Renal cortical epithelial cell (primary cell): ENCODE measurements around the gene UVSSA. TPM values are rescaled to one million over a fixed set of nuclear protein-coding genes. Genes with fewer than 3 reads are reported as not detected.

Source experiments
- DNase-seq: peaks from one replicate; pipeline ENCODE4 v3.0.0-alpha.2; 2011; ENCODE audit warnings: low read depth
- total RNA-seq: library from RNA; depleted of rRNA; stranded (reverse); fragments of >200 nt; gene quantifications from 2 replicates; pipeline ENCODE4 v1.2.3, GENCODE V29; 2014

Gene UVSSA
- total RNA-seq, 1 donor from 2014 or later = 10.9 TPM

DNA sequence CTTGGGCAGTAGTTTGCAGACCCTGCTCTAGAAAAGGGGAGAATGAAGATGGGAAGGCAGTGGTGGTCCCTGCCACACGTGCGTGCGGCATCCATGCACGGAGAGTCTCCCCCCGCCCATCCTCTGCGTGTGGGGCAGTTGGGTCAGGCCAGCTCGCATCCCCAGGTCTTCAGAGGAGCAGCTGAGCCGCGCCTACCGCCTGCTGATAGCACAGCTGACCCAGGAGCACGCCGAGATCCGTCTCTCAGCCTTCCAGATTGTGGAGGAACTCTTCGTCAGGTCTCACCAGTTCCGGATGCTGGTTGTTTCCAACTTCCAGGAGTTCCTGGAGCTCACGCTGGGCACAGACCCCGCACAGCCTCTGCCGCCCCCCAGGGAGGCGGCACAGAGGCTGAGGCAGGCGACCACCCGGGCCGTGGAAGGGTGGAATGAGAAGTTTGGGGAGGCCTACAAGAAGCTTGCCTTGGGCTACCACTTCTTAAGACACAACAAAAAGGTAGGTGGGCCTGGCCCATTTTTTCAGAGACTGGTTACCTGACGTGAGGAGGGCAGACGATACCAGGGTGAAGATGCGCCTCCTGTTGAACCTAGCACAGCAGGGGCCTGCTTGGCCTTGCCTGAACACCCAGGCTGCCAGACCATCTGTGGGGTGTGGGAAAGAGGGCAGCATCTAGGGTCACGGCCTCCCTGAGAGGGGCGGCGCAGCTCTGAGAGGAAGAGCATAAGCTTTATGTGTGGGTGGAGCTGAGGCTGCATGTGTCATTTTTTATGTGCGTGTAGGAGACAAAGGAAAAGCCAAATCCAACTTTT is 2.6 kb downstream of the UVSSA start:
- DNase-seq = no peak

DNA sequence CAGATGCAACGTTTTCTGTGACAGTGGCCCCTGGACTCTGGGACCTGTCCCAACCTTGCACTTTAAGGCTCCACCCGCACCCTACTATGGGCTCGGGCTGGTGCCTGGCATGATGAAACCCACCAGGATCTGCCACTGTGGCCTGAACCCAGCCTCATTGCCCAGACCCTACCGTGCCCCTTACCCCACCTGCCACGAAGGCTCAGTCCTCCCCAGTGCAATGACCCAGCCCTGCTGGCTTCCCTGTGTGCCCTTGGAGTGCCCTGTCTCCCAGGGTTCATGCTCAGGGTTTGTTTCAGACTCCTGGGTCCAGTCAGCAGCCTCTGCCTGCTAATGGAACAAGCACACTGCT is 3.1 kb downstream of the UVSSA start:
- DNase-seq = no peak

DNA sequence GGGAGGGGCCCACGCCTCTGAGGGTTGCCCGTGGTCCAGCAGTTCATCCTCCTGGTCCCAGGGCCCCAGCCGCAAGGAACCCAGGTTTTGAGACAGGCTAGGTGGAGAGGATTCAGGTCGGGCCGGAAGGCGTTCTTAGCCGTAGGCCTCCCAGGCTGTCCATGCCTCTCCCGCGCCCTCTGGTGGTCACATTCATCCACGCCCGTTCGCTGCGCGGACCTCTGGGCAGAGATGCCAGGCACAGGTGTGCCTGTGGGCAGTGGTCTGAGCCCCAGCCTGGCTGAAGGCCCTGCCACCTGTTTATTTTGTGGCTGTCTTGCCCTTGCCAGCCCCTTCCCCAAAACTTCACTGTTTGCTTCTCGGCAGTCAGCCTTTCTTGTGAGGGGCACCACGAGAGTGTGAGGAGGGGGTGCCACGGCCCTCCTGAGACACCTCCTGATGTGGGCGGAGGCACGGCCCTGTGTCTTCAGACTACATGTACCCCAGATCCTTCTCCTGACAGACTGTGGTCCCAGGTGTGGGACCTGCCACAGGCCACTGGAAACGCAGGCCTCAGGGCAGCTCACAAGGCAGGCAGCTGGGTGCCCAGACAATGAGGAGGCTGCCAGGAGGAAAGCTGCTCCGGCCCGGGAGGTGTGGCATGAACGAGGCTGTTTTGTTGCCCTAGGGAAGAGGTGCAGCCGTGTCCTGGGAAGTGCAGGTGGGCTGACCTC is 5.0 kb downstream of the UVSSA start:
- peak; percentile 51 for DNase-seq

DNA sequence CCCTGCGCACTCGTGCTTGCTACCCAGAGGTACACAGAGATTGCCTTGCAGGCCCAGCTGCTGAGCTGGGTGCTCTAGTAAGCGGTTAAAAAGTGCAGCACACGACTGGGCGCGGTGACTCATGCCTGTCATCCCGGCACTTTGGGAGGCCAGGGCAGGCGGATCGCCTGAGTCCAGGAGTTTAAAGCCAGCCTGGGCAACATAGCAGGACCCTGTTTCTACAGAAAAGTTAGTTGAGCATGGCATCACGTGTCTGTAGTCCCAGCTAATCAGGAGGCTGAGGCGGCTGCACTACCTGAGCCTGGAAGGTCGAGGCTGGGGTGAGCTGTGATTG is 5.5 kb downstream of the UVSSA start:
- DNase-seq = no peak

DNA sequence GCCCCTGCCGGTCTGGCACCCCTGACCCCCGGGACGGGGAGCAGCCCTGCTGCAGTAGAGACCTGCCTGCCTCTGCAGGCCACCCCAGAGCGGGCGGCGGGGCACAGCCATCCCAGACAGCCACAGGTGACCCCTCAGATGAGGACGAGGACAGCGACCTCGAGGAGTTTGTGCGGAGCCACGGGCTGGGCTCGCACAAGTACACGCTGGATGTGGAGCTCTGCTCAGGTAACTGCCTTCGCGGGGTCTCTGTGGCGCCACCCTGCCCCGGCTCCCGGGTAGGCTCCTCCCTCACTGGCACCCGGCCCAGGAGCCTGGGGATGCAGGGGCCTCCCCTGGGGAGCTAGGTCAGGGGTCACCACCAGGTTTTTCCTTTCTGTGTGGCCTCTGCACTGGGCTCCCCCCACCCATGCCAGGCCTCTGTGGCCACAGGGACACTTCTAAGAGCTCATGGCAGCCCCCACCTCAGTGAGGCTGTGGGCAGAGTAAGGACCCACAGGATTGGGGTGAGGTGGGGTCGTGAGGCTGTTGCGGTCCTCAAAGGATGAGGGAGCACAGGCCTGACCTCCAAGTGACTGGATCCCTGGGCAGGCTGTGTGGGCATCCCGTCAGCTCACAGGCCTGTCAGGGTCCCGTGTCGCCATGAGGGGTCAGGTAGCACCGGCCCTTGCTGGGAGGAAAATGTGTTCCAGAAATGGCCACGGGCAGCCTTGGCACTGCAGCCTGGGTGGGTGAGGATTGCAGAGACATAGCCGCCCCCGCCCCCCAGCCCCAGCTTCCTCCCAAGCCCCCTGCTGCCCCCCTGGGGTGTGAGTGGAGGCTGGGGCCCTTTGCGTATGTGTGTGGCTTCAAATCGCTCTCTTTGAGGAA is 6.4 kb downstream of the UVSSA start:
- DNase-seq = no peak

DNA sequence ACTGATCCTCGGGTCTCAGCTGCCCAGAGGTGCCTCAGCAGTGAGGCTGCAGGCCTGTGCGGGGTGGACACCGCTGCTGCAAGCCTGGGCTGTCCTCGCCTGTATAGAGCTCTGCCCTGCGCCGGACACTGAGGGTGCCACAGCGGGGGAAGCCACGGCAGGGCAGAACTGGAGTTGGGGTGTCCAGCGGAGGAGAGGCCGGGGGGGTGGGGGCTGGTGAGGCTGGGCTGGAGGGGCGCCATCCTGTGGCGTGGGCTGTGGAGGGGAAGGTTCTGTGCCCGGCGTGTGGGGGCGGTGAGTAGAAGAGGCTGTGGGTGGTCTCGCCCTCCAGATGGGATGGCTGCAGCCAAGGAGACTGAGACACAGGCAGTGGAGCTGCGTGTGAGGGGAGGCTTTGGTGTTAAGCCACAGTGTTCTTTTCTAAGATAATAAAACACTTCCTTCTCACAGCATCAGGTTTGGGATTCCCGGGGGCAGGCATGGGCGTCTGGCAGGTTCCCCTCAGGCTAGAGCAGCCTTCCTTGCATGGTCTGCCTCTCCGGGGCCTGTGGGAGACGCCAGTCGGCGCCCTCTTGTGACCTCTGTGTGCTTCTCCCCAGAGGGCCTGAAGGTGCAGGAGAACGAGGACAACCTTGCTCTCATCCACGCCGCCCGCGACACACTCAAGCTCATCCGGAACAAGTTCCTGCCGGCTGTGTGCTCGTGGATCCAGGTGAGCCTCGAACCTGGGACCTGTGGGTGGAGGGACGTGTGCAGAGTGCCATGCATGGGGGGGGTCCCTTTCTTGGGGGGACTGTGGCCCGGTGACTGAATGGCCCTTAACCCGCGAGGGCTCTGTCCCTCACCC is 7.4 kb downstream of the UVSSA start:
- DNase-seq = no peak

DNA sequence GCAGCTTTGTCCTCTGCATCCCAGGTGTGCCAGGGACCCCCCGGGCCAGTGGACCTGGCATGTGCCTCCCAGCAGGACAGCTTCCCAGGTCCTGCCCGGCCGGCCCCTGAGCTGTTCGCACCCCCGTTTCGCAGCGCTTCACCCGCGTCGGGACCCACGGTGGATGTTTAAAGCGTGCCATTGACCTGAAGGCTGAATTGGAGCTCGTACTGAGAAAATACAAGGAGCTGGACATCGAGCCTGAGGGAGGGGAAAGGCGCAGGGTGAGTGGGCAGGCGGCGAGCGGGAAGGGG is 7.9 kb downstream of the UVSSA start:
- no peak for DNase-seq

DNA sequence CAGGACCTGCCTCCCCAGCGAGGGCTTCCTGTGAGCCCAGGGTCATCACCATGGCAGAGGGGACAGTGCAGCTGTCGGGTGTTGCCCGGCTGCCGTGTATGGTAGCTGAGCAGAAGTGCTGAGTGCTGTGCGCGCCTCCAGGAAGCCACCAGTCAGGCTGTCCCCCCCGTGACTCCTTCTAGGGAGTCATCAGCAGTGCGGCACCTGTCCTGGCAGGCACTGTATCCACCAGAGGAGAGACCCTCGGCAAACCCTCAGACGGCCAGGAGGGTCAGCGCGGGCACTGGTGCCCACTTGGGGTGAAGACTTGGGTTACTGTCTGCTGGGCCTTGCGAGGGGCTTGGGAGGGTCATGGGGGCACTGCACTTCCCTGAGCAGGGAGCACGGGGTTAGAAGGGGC is 8.4 kb downstream of the UVSSA start:
- DNase-seq = no peak

DNA sequence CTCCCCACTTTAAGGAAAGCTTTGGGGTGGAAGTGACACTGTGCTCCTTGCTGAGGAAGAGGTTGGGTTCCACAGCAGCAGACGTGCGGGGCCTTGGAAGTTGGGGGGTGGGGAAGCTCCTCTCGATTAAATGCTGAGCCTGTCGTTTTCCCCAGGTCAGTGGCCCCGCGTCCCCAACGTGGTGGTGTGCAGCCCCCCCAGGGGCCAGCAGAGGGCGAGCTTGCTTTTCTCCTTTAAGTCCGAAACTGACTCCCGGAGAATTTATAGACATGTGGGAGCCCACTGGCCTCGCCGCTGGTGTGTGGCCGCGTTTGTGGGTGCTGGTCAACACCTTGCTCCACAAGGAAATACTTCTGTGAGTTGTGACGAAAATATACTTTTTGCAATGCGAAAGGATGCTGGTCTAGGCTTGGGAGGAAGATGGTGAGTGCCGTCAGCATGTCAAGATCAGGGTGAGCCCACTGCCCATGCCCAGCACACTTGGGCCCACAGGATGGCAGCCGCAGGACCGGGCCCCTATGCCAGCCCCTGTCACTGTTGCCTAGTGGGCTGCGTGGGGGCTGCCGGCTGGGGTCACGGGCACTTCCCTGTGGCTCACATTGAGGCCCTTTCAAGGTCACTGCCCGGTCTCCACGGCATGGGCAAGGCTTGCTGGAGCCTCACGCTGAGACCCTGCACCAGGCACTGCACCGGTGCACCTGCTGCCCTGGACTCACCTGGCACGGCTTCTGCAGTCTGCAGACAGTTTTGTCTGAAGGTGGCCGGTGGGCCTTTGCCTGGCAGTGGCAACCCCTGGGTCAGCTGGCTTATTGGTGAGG is 9.4 kb downstream of the UVSSA start:
- peak; percentile 16 for DNase-seq

DNA sequence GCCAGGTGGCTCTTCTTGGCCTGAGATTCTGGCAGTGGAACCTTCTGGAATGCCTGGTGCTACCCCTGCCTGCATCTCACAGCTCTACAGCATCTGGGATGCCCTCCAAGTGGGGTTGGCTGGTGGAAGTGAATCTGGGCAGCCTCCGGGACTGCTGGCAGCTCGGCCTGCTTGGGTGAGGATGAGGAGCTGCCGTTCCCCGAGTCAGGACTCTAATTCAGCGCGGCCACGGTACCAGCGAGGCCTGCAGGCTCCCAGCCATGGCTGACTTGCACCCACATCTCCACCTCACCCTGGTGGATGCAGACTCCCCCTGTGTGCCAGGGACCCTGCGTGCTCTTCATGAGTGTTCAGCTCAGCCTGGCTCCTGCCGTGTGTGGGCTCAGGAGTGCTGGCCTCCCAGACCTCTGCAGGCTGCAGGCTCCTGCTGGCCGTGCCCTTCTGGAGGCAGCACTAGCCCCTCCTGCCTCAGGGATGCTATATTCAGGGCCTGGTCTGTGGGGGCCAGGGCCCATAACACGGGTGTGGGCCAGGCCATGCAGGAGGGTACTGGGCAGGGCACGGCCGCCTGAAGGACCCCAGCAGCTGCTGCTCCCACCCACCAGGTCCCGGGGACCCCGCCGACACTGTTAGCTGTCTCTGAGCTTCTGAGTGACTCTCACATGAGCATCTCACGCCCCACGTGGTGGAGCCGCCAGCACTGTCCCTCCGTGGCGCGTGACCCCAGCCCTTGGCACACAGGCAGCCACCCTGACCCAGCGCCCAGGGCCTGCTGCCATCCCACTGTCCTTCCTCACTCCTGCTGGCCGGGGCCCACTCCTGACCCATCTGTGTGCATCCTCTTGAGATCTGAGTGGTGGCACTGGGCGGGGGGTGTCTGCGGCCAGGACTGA is 10.6 kb downstream of the UVSSA start:
- DNase-seq = no peak

DNA sequence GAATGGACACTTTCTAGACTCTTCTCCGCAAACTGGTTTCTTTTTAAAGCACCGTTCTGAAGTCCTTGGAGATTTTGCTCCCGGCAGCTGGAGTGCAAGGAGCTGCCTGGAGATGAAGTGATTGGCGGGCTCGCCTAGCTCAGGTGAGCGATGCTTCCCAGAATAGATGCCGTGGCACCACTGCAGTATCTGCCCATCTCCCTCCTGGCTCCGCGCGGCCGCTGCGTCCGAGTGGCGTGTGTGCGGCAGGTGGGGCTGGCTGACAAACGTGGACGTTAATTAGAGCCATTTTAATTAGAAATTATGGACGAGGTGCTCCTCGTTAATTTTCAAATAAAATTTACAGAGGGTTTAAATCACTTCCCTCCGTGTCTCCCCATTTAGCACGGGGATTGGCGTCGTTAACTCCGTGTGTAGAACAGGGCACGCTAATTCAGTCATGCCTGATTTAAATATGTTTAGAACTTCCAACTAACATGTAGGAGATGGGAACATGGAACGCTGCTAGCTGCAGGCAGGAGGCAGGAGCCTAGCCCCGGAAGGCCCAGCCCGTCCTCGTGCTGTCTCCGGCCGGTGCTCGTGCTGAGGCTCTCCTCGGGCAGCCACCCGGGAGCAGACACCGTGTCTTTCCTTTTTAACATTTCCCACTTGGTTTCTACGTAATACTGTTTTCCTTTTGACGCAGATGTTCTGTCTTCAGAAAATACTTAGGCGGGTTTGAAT is 11.6 kb downstream of the UVSSA start:
- no peak for DNase-seq

DNA sequence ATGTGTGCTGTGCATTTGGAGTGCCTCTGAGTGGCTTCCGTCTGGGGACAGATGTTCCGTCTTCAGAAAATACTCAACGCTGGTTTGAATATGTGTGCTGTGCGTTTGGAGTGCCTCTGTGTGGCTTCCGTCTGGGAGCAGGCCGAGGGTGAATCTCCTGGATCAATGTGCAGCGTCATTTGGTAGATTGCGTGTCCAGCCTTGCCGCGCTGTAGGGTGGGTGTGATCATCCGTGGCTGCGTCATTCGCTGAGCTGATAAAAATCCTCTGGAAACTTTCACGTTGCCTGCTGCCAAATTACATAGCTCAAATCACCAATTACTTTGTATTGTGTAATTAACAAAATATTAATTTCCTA is 12.1 kb downstream of the UVSSA start:
- DNase-seq = no peak

DNA sequence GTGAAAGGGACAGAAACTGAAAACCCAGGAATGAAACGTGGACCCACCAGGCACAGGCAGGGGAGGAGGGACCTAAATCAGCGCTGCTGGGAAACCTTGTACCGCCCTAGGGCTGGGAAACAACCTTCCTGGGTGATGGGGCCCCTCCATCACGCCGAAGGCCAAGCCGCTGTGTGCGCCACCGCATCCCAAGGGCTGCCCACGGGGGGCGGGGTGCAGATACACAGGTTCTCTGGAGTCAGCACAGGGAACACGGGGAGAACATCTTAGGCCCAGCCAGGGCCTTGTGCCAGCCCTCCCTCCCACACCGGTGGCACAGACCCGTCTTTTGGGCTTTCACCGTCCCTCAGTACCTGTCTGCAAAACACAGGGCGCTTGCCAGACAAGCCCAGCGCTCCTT is 13.0 kb downstream of the UVSSA start:
- DNase-seq = no peak

DNA sequence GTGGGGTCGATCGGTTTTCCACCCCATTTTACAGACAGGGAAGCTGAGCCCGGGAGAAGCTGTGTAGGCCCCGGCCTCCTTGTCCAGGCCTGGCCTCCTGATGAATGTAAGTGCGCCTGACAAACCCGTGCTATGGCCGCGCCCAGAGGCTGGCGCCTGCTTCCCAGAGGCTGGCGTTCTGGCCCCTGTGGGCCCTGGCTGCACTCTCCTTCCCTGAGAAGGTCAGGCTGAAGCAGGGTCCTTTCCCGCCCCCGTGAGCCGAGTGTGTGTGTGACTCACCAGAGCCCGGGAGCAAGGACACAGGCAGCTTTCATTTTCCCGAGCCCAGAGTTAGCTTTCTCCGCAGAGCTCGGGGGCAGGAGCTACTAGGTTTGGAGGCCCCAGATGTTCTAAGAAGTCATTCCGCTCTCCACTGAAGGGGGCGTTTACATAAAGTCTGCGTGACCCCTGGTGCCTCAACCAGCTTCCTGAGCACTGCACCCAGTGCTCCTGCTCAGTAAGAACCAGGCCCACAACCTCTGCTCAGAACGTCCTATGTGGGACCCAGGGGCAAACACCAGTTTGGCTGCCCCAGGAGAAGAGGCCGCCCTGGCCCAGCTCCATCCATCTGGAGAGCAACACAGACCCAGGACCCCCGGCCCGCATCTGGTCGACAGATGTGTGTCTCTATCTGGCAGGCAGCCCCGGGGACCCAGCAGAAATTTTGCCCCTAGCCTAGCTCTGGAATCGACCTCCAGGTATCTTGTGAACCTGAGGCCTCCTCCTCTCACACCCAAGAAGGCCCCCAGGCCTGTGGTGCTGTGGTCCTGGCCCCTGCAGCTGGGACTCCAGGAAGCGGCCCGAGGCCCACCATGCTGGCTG is 13.6 kb downstream of the UVSSA start:
- DNase-seq = no peak

DNA sequence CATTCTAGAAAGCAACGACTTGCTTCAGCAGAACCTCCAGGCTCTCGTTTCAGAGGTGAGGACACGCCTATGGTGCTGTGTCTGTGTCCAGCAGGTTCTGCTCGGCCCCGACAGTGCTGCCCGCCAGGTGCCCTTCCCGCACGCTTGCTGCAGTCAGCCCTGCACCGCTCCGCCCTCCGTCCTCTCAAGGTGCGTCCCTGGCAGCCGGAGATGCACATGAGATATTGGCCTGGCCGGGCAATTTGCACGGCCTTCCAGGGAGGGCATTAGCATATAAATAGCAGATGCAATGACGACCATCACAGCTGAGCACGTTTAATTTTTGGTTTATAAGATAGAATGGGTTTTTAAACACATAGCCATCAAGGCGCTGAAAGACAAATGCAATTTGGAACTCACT is 14.4 kb downstream of the UVSSA start:
- DNase-seq = no peak

DNA sequence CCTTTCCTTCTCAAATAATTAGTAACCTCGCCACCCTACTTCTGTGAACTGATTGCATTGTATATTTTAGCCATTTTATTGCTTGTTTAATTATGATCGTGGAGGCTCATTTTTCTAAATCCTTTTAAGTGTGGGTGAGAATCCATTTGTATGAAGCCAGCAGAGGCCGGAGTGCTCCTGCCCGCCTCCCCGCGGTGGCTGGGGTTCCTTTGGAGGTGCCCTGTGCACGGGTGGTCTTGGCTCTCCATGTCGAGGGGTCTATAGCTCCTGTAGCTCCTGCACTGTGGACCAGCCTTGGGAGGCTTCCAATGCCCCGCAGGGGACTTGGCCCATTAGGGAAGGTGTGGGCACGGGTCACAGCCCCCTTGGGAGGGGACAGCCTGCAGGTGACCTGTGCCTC is 15.0 kb downstream of the UVSSA start:
- no peak for DNase-seq

DNA sequence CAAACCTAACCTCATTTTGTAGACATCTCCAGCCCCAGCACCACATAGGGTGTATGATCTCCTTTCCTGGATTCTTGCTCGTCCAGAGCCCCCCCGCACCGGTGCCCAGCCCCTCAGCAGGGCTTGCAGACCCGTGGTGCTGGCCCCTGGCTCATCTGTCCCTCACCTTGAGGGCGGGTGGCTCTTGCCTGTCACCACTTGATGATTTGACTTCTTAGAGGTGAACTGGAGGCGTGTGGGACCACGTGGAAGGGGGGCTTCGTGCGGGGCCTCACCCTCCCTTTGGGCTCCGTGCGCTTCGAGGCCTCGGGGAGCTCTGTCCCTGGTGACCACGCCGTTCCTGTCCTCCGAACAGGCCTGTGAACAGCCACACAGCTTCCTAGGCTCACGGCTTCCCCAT is 15.5 kb downstream of the UVSSA start:
- no peak for DNase-seq

DNA sequence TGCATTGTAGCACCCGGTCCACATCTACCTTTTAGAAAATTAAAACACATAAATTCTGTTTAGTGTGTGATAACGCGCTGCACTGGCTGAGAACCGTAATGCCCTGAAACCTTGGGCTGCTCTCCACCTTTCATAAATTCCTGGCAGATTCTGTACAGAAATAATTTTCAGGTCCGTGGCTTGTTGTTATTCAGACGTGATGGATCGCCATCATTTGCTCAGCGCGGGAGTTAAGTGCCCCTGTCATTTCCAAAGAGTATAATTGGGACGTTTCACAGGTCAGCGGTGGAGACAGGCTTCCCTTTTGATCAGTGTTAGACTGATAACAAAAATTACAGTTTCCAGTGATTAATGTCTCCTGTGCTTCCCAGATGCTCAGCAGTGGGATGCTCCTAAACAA is 16.5 kb downstream of the UVSSA start:
- DNase-seq = no peak

DNA sequence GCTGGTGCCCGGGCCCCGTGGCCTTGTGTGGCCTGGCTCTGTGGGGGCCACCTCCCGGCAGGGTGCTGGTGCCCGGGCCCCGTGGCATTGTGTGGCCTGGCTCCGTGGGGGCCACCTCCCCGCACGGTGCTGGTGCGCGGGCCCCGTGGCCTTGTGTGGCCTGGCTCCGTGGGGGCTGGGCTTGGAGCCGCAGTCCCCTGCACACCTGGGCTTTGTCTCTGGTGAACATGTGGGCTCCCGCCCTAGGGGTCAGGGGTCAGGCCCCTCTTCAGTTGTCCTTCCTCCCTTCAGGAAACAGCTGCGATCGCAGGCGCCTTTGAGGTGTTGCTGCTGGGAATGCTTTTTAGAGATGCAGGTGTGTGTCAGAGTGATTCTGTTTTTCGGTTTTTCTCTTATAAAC is 17.2 kb downstream of the UVSSA start:
- DNase-seq = no peak
